Measurements from ENCODE around the gene PRKD1. TPM values are rescaled to one million over a fixed set of nuclear protein-coding genes. Genes with fewer than 3 reads are reported as not detected.

Gene PRKD1
- polyA plus RNA-seq, 1 of the 3 experiments (the other 2 are of a cell fraction): 0.07 TPM

DNA sequence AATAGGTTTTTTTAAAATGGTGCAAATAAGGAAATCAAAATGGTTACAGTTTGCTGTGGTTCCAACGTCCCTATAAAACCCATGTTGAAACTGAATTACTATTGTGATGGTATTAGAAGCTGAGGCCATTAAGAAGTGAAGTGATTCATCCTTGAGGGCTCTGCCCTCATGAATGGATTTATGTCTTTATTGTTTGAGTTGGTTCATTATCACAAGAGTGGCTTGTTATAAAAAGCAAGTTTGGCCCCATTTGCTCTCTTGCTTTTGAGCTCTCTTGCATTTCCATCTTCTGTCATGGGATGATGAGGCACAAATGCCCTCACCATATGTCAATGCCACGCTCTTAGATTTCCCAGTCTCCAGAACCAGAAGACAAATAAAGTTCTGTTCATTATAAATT lies 62.3 kb downstream of the PRKD1 start:
- TF ChIP-seq, protein P1, sequence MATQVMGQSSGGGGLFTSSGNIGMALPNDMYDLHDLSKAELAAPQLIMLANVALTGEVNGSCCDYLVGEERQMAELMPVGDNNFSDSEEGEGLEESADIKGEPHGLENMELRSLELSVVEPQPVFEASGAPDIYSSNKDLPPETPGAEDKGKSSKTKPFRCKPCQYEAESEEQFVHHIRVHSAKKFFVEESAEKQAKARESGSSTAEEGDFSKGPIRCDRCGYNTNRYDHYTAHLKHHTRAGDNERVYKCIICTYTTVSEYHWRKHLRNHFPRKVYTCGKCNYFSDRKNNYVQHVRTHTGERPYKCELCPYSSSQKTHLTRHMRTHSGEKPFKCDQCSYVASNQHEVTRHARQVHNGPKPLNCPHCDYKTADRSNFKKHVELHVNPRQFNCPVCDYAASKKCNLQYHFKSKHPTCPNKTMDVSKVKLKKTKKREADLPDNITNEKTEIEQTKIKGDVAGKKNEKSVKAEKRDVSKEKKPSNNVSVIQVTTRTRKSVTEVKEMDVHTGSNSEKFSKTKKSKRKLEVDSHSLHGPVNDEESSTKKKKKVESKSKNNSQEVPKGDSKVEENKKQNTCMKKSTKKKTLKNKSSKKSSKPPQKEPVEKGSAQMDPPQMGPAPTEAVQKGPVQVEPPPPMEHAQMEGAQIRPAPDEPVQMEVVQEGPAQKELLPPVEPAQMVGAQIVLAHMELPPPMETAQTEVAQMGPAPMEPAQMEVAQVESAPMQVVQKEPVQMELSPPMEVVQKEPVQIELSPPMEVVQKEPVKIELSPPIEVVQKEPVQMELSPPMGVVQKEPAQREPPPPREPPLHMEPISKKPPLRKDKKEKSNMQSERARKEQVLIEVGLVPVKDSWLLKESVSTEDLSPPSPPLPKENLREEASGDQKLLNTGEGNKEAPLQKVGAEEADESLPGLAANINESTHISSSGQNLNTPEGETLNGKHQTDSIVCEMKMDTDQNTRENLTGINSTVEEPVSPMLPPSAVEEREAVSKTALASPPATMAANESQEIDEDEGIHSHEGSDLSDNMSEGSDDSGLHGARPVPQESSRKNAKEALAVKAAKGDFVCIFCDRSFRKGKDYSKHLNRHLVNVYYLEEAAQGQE (IDR thresholded peaks at IDR 0.05; ENCODE audit: low read depth, low read length): no peak
- TF ChIP-seq RFX5 (IDR thresholded peaks at IDR 0.05; ENCODE audit: low read length) (no peak), TEAD4 (IDR thresholded peaks at IDR 0.05; ENCODE audit: borderline replicate concordance, insufficient read depth) (no peak), FOXJ3 (CRISPR knock-in tag; IDR thresholded peaks at IDR 0.05) (no peak), TAF1 (IDR thresholded peaks at IDR 0.05; ENCODE audit: borderline replicate concordance, low read depth, low read length) (no peak), SIN3A (IDR thresholded peaks at IDR 0.05; ENCODE audit: borderline replicate concordance, low read depth, low read length) (no peak), RAD21 (IDR thresholded peaks at IDR 0.05; ENCODE audit: low read length) (no peak), ELF1 (IDR thresholded peaks at IDR 0.05) (no peak), RXRA (IDR thresholded peaks at IDR 0.05; ENCODE audit: borderline replicate concordance, low read depth) (no peak), YY1 (IDR thresholded peaks at IDR 0.05; ENCODE audit: low read depth) (no peak), GABPA (IDR thresholded peaks at IDR 0.05; ENCODE audit: low read depth) (no peak), MXI1 (IDR thresholded peaks at IDR 0.05; ENCODE audit: low read depth, low read length) (no peak), SMC3 (IDR thresholded peaks at IDR 0.05; ENCODE audit: low read depth, low read length) (no peak)
- TF ChIP-seq, protein P2, sequence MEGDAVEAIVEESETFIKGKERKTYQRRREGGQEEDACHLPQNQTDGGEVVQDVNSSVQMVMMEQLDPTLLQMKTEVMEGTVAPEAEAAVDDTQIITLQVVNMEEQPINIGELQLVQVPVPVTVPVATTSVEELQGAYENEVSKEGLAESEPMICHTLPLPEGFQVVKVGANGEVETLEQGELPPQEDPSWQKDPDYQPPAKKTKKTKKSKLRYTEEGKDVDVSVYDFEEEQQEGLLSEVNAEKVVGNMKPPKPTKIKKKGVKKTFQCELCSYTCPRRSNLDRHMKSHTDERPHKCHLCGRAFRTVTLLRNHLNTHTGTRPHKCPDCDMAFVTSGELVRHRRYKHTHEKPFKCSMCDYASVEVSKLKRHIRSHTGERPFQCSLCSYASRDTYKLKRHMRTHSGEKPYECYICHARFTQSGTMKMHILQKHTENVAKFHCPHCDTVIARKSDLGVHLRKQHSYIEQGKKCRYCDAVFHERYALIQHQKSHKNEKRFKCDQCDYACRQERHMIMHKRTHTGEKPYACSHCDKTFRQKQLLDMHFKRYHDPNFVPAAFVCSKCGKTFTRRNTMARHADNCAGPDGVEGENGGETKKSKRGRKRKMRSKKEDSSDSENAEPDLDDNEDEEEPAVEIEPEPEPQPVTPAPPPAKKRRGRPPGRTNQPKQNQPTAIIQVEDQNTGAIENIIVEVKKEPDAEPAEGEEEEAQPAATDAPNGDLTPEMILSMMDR (IDR thresholded peaks at IDR 0.05): no peak
- no peaks in the 10 kb centered on the region for H3K79me2 ChIP-seq (ENCODE audit: insufficient read depth)
- no peaks in the 10 kb centered on the region for H3K27me3 ChIP-seq (ENCODE audit: insufficient read depth)
- no peaks in the 10 kb centered on the region for H3K9me3 ChIP-seq
- H3F3A ChIP-seq (replicated peaks; ENCODE audit: insufficient read depth): no peaks in the 10 kb centered on the region
- no peak overlapping the region for H3K4me3 ChIP-seq (ENCODE audit: low read depth in 2 of 2, low read length in 1 of 2)
- 4% methylated on average over 2 of the region's 2 CpGs for WGBS (ENCODE audit: low lambda C conversion rate)
- no peak overlapping the region for H3K27ac ChIP-seq (ENCODE audit: low read depth in 2 of 2, low read length in 1 of 2)
- no peak overlapping the region for H2AFZ ChIP-seq (ENCODE audit: low read depth)
- no peaks in the 10 kb centered on the region for H3K9me2 ChIP-seq
- no peaks in the 10 kb centered on the region for H3K4me1 ChIP-seq (ENCODE audit: control insufficient read depth in 1 of 2, insufficient read depth in 2 of 2, low read depth in 1 of 2, low read length in 1 of 2)
- ChIA-PET POLR2A (no interaction called here), CTCF (no interaction called here)
- no peak overlapping the region for H3K9ac ChIP-seq
- H3K36me3 ChIP-seq (replicated peaks in 1 of 2; ENCODE audit: control insufficient read depth in 1 of 2, insufficient read depth in 2 of 2, low read length in 1 of 2): no peaks in the 10 kb centered on the region
- no peak for DNase-seq
- no peak overlapping the region for H3K4me2 ChIP-seq
- H4K20me1 ChIP-seq (ENCODE audit: insufficient read depth): no peaks in the 10 kb centered on the region

DNA sequence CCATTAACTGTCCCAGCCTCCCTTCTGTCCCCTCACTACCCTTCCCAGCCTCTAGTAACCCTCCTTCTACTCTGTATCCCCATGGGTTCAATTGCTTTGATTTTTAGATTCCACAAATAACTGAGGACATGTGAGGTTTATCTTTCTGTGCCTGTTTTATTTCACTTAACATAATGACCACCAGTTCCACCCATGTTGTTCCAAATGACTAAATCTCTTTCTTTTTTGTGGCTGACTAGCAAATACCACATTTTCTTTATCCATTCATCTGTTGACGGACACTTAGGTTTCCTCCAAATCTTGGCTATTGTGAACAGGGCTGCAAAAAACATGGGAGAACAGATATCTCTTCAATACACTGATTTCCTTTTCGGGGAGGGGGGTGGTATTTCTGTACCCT lies 65.7 kb downstream of the PRKD1 start:
- H3K27me3 ChIP-seq (ENCODE audit: insufficient read depth): no peaks in the 10 kb centered on the region
- H3K9ac ChIP-seq: no peak overlapping the region
- H3K4me2 ChIP-seq: no peak overlapping the region
- no peak overlapping the region for H3K4me3 ChIP-seq (ENCODE audit: low read depth in 2 of 2, low read length in 1 of 2)
- no peaks in the 10 kb centered on the region for H4K20me1 ChIP-seq (ENCODE audit: insufficient read depth)
- no peak overlapping the region for H2AFZ ChIP-seq (ENCODE audit: low read depth)
- DNase-seq: no peak
- ChIA-PET POLR2A (no interaction called here), CTCF (no interaction called here)
- no peaks in the 10 kb centered on the region for H3K9me2 ChIP-seq
- H3F3A ChIP-seq (replicated peaks; ENCODE audit: insufficient read depth): no peaks in the 10 kb centered on the region
- H3K27ac ChIP-seq (ENCODE audit: low read depth in 2 of 2, low read length in 1 of 2): no peak overlapping the region
- H3K4me1 ChIP-seq (ENCODE audit: control insufficient read depth in 1 of 2, insufficient read depth in 2 of 2, low read depth in 1 of 2, low read length in 1 of 2): no peaks in the 10 kb centered on the region
- no peaks in the 10 kb centered on the region for H3K9me3 ChIP-seq
- H3K79me2 ChIP-seq (ENCODE audit: insufficient read depth): no peaks in the 10 kb centered on the region
- 7% methylated on average over 2 of the region's 2 CpGs for WGBS (ENCODE audit: low lambda C conversion rate)
- no peaks in the 10 kb centered on the region for H3K36me3 ChIP-seq (replicated peaks in 1 of 2; ENCODE audit: control insufficient read depth in 1 of 2, insufficient read depth in 2 of 2, low read length in 1 of 2)
- TF ChIP-seq MXI1 (IDR thresholded peaks at IDR 0.05; ENCODE audit: low read depth, low read length) (no peak), TCF12 (IDR thresholded peaks at IDR 0.05) (no peak), NRF1 (IDR thresholded peaks at IDR 0.05; ENCODE audit: low read depth, low read length) (no peak), FOXJ3 (CRISPR knock-in tag; IDR thresholded peaks at IDR 0.05) (no peak), POLR2AphosphoS5 (IDR thresholded peaks at IDR 0.05; ENCODE audit: low read depth, low read length) (no peak), ELF1 (IDR thresholded peaks at IDR 0.05) (no peak), NFIC (IDR thresholded peaks at IDR 0.05; ENCODE audit: borderline replicate concordance) (no peak)
- TF ChIP-seq, protein P3, sequence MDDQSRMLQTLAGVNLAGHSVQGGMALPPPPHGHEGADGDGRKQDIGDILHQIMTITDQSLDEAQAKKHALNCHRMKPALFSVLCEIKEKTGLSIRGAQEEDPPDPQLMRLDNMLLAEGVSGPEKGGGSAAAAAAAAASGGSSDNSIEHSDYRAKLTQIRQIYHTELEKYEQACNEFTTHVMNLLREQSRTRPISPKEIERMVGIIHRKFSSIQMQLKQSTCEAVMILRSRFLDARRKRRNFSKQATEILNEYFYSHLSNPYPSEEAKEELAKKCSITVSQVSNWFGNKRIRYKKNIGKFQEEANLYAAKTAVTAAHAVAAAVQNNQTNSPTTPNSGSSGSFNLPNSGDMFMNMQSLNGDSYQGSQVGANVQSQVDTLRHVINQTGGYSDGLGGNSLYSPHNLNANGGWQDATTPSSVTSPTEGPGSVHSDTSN (IDR thresholded peaks at IDR 0.05): no peak
- TF ChIP-seq, protein P4, sequence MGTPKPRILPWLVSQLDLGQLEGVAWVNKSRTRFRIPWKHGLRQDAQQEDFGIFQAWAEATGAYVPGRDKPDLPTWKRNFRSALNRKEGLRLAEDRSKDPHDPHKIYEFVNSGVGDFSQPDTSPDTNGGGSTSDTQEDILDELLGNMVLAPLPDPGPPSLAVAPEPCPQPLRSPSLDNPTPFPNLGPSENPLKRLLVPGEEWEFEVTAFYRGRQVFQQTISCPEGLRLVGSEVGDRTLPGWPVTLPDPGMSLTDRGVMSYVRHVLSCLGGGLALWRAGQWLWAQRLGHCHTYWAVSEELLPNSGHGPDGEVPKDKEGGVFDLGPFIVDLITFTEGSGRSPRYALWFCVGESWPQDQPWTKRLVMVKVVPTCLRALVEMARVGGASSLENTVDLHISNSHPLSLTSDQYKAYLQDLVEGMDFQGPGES (IDR thresholded peaks at IDR 0.05; ENCODE audit: low read depth, low read length): no peak

All from SK-N-SH (cell line).